ENCODE measurements around the gene ZNF283. TPM values are rescaled to one million over a fixed set of nuclear protein-coding genes. Genes with fewer than 3 reads are reported as not detected.

Gene ZNF283
- total and polyA plus RNA-seq, 9 of the 15 experiments (the other 6 are each of a cell fraction or from before 2014, with no cell fraction given): 6.0 to 19.5 (median 9.8) TPM

DNA sequence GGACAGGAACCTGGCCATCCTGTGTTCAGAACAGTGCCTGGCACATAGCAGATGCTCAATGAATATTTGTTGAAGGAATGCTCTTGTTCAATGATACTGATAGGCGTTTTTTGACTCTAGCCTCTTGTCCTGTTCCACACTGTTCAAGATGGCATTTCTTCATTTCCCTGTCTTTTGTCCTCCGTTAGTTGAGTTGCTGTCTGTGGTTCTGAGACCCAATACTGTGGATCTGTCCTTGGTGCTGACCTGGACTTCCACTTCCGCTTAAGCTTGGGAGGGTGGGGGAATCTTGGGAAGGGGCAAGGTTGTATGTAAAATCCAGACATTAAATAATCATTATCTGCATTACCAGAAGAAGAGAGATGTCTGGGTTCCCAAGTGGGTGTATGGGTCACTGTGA lies 38.1 kb upstream of the ZNF283 start (continued):
- TF ChIP-seq CHD7 (IDR thresholded peaks at IDR 0.05; ENCODE audit: low read depth, low read length) (no peak), MAFK (IDR thresholded peaks at IDR 0.05; ENCODE audit: low read length) (no peak), NR0B1 (IDR thresholded peaks at IDR 0.05; ENCODE audit: partially characterized antibody) (no peak), FOXA3 (CRISPR knock-in tag; conservative IDR thresholded peaks at IDR 0.05 in 1 of 2, IDR thresholded peaks at IDR 0.05 in 1 of 2) (no peak), TCF7L2 (IDR thresholded peaks at IDR 0.05; ENCODE audit: low read depth, low read length) (no peak), ZNF263 (CRISPR knock-in tag; IDR thresholded peaks at IDR 0.05; ENCODE audit: borderline replicate concordance) (peak; percentile 71; the same call in 1 of the 2 replicates), U2AF1 (optimal IDR thresholded peaks at IDR 0.05; ENCODE audit: low read depth, low read length) (no peak), SIN3A (IDR thresholded peaks at IDR 0.05; ENCODE audit: borderline replicate concordance in 2 of 2, control insufficient read depth in 1 of 2, low read depth in 2 of 2, low read length in 2 of 2) (peak; percentile 44 to 97; a peak in 2 of 4 replicates), PHF21A (IDR thresholded peaks at IDR 0.05; ENCODE audit: borderline replicate concordance, low read depth) (0 out of 2 replicates have a peak, but pooled peaks have one; percentile 19), ZNF695 (CRISPR knock-in tag; IDR thresholded peaks at IDR 0.05) (no peak)
- TF ChIP-seq, protein P1, sequence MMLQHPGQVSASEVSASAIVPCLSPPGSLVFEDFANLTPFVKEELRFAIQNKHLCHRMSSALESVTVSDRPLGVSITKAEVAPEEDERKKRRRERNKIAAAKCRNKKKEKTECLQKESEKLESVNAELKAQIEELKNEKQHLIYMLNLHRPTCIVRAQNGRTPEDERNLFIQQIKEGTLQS (IDR thresholded peaks at IDR 0.05): no peak
- TF ChIP-seq, protein P1 (CRISPR knock-in tag; conservative IDR thresholded peaks at IDR 0.05): no peak
- TF ChIP-seq, protein P2, sequence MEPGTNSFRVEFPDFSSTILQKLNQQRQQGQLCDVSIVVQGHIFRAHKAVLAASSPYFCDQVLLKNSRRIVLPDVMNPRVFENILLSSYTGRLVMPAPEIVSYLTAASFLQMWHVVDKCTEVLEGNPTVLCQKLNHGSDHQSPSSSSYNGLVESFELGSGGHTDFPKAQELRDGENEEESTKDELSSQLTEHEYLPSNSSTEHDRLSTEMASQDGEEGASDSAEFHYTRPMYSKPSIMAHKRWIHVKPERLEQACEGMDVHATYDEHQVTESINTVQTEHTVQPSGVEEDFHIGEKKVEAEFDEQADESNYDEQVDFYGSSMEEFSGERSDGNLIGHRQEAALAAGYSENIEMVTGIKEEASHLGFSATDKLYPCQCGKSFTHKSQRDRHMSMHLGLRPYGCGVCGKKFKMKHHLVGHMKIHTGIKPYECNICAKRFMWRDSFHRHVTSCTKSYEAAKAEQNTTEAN (CRISPR knock-in tag; IDR thresholded peaks at IDR 0.05): no peak

All from K562 (cell line).